ENCODE data around the gene SVOP. TPM values are rescaled to one million over a fixed set of nuclear protein-coding genes. Genes with fewer than 3 reads are reported as not detected.
"Not testable (repeated sequence)": the region's sequence is repeated elsewhere in the genome, so short reads cannot be mapped to it uniquely, and the experiment has no call there.

The SVOP gene
- total RNA-seq, 1 experiment from 2014 or later, result not detected

GRCh38 chr12:109052097-109052413 is 31.2 kb upstream of the SVOP start:
- H3K27me3 ChIP-seq (replicated peaks), result no peaks in the 10 kb centered on the region
- H3K4me1 ChIP-seq (replicated peaks), result peaks cover 13% of the 10 kb centered on the region
- 0 out of 2 replicates have a peak overlapping the region, but pooled peaks have one; percentile 36 for H3K27ac ChIP-seq
- peaks cover 4% of the 10 kb centered on the region; the same call in 1 of the 2 replicates for H3K36me3 ChIP-seq
- DNase-seq (ENCODE audit: low read depth in 1 of 2, low spot score in 2 of 2), result no peak
- no peaks in the 10 kb centered on the region for H3K9me3 ChIP-seq (replicated peaks)
- H3K4me3 ChIP-seq, result peak overlapping the region; percentile 86

DNA sequence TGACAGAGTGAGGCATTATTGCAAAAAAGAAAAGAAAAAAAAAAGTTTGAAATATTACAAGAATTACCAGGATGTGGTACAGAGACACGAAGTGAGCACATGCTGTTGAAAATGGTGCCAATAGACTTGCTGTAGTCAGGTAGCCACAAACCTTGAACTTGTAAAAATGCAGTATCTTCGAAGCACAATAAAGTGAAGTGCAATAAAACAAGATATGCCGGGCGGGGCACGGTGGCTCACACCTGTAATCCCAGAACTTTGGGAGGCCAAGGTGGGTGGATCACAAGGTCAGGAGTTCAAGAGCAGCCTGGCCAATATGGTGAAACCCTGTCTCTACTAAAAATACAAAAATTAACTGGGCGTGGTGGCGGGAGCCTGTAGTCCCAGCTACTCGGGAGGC is 28.9 kb upstream of the SVOP start:
- not testable (repeated sequence) for H3K36me3 ChIP-seq; DNase-seq (ENCODE audit: low read depth in 1 of 2, low spot score in 2 of 2); H3K27me3 ChIP-seq (replicated peaks); H3K9me3 ChIP-seq (replicated peaks); H3K4me3 ChIP-seq; H3K27ac ChIP-seq
- H3K4me1 ChIP-seq (replicated peaks), result peaks cover 13% of the 10 kb centered on the region

DNA sequence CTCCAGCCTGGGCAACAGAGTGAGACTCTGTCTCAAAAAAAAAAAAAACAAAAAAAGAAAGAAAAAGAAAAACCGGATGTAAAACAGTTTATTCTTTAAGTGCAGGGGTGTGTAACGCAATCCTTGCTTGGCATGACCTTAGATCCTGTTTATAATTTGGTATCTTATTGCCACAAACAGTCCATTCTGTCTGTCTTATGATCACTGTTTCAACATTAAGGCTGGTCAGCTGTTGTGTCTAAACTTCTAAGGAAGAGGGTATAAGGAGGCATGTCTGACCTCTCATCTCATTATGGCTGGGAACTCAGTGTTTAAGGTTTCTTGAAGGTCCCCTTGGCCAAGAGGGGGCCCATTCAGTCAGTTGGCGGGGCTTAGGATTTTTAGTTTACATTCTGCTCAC is 27.8 kb upstream of the SVOP start:
- not testable (repeated sequence) for H3K9me3 ChIP-seq (replicated peaks); H3K4me3 ChIP-seq; H3K27ac ChIP-seq; H3K36me3 ChIP-seq; H3K27me3 ChIP-seq (replicated peaks); H3K4me1 ChIP-seq (replicated peaks); DNase-seq (ENCODE audit: low read depth in 1 of 2, low spot score in 2 of 2)

DNA sequence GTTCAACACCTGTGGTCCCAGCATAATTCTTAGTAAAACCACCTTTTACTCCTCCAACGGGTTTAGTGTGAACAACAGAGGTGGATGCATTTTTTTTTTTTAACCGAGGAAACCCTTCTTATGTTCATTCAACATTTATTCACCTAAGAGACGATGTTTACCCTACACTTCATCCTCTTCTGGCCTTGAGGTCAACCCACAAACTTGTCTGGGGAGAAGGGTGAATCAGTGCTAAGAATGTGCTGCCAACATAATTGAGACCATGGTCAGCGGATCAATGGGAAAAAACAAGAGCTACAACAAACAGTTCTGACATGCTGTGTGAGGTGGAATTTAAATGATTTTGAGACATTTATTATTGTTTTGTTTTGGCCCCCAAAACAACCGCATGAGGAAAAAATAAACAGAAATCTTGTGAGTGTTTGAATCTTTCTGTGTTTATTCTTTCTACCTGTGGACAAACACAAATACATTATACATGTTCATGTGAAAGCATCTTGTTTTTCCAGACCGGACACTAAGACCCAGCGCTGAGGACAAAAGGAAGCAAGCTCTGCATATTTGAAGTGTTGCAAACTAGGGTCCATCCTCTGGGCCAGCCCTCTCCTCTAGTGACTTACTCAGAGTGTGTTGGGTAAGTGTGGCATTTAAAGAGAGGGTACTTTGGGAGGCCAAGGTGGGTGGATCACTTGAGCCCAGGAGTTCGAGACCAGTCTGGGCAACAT is 26.4 kb upstream of the SVOP start:
- no peaks in the 10 kb centered on the region for H3K36me3 ChIP-seq
- H3K27me3 ChIP-seq (replicated peaks), result peaks cover 5% of the 10 kb centered on the region; the same call in 1 of the 2 replicates
- no peaks in the 10 kb centered on the region for H3K9me3 ChIP-seq (replicated peaks)
- H3K4me1 ChIP-seq (replicated peaks), result peaks cover 3% of the 10 kb centered on the region; the same call in 1 of the 2 replicates
- no peak for DNase-seq (ENCODE audit: low read depth in 1 of 2, low spot score in 2 of 2)
- H3K4me3 ChIP-seq, result no peak overlapping the region
- H3K27ac ChIP-seq, result no peak overlapping the region

DNA sequence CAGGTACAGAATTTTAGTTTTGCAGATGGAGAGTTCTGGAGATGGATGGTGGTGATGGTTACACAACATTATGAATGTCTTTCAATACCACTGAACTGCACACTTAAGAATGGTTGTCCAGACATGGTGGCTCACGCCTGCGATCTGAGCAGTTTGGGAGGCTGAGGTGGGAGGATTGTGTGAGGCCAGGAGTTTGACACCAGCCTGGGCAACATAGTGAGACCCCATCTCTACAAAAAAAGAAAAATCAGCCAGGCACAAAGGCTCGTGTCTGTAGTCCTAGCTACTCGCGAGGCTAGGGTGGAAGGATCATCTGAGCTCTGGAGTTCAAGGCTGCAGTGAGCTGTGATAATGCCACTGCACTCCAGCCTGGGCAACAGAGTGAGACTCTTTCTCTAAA is 23.4 kb upstream of the SVOP start:
- H3K4me3 ChIP-seq, result no peak overlapping the region
- H3K27me3 ChIP-seq (replicated peaks), result peaks cover 5% of the 10 kb centered on the region; the same call in 1 of the 2 replicates
- H3K36me3 ChIP-seq, result no peaks in the 10 kb centered on the region
- DNase-seq (ENCODE audit: low read depth in 1 of 2, low spot score in 2 of 2), result no peak
- no peaks in the 10 kb centered on the region for H3K9me3 ChIP-seq (replicated peaks)
- no peaks in the 10 kb centered on the region for H3K4me1 ChIP-seq (replicated peaks)
- H3K27ac ChIP-seq, result no peak overlapping the region

- H3K4me1 ChIP-seq (replicated peaks), result no peaks in the 10 kb centered on the region
Measured at GRCh38 chr12:109036975-109037374, 16.1 kb upstream of the SVOP start.

GRCh38 chr12:109033239-109034196 is 12.7 kb upstream of the SVOP start:
- no peak for DNase-seq (ENCODE audit: low read depth in 1 of 2, low spot score in 2 of 2)
- Histone ChIP-seq H3K4me1 (replicated peaks) (peaks cover under 1% of the 10 kb centered on the region; the same call in 1 of the 2 replicates), H3K27ac (no peak overlapping the region), H3K4me3 (no peak overlapping the region), H3K36me3 (no peaks in the 10 kb centered on the region), H3K9me3 (replicated peaks) (no peaks in the 10 kb centered on the region), H3K27me3 (replicated peaks) (no peaks in the 10 kb centered on the region; the same call in 1 of the 2 replicates)

More at GRCh38 chr12:109036975-109037374, 16.1 kb upstream of the SVOP start:
- Histone ChIP-seq H3K27ac (no peak overlapping the region), H3K4me3 (no peak overlapping the region), H3K36me3 (no peaks in the 10 kb centered on the region), H3K9me3 (replicated peaks) (no peaks in the 10 kb centered on the region), H3K27me3 (replicated peaks) (no peaks in the 10 kb centered on the region; the same call in 1 of the 2 replicates)
- DNase-seq (ENCODE audit: low read depth in 1 of 2, low spot score in 2 of 2), result no peak

DNA sequence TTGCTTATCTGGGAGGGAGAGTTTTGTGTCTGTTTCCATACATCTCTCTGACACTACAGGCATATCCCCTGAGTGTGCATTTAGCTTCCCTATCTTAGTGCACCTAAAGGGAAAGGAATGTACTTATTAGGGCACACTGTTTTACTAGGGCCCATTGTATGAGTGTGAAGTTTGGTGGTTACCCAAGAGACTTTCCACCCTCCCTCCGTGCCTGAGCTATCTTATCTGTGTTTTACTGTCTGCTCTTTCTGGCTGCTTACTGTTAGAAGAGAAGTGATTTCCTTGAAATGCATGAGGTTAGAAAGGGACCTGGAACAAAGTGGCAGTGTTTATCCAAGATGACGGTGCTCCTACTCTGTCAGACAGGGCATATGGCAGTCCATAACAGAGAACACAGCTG is 8.5 kb upstream of the SVOP start:
- Histone ChIP-seq H3K4me1 (replicated peaks) (peaks cover 4% of the 10 kb centered on the region; the same call in 1 of the 2 replicates), H3K9me3 (replicated peaks) (no peaks in the 10 kb centered on the region), H3K27me3 (replicated peaks) (no peaks in the 10 kb centered on the region; the same call in 1 of the 2 replicates), H3K4me3 (no peak overlapping the region), H3K27ac (no peak overlapping the region), H3K36me3 (no peaks in the 10 kb centered on the region)
- DNase-seq (ENCODE audit: low read depth in 1 of 2, low spot score in 2 of 2), result no peak

GRCh38 chr12:109028624-109029023 is 7.8 kb upstream of the SVOP start:
- not testable (repeated sequence) for DNase-seq (ENCODE audit: low read depth in 1 of 2, low spot score in 2 of 2); H3K9me3 ChIP-seq (replicated peaks)

GRCh38 chr12:109027767-109028166 is 6.9 kb upstream of the SVOP start:
- Histone ChIP-seq H3K27me3 (replicated peaks) (no peaks in the 10 kb centered on the region), H3K9me3 (replicated peaks) (no peaks in the 10 kb centered on the region), H3K4me1 (replicated peaks) (peaks cover 4% of the 10 kb centered on the region; the same call in 1 of the 2 replicates), H3K4me3 (no peak overlapping the region), H3K36me3 (no peaks in the 10 kb centered on the region), H3K27ac (no peak overlapping the region)
- peak in 1 of 2 experiments; percentile 19 for DNase-seq (ENCODE audit: low read depth in 1 of 2, low spot score in 2 of 2)

More at GRCh38 chr12:109028624-109029023, 7.8 kb upstream of the SVOP start:
- not testable (repeated sequence) for H3K27ac ChIP-seq; H3K4me3 ChIP-seq; H3K4me1 ChIP-seq (replicated peaks); H3K36me3 ChIP-seq; H3K27me3 ChIP-seq (replicated peaks)

GRCh38 chr12:109020146-109020795 is 597 bp downstream of the SVOP start:
- Histone ChIP-seq H3K36me3 (no peaks in the 10 kb centered on the region), H3K4me3 (no peak overlapping the region), H3K4me1 (replicated peaks) (no peaks in the 10 kb centered on the region), H3K9me3 (replicated peaks) (no peaks in the 10 kb centered on the region), H3K27me3 (replicated peaks) (peaks cover 2% of the 10 kb centered on the region), H3K27ac (no peak overlapping the region)
- DNase-seq (ENCODE audit: low read depth in 1 of 2, low spot score in 2 of 2), result no peak

DNA sequence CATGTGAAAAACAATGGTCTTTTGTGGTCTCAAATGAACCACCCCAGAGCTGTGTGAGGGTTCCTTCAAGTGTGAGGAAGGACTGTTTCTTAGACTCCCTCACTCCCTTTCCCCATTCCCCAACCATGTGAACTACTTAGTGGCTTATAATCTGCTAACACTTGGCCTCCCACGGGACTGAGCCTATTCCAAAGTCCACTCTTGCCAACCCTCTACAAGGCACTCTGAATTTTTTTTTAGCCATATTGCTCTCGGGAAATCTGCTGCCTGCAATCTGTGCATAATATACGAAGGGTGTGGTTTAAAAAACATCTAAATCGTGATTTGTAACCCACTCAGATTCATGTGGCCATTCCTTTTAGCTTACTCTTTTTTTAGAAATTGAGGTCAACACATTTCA is 2.6 kb downstream of the SVOP start:
- Histone ChIP-seq H3K4me3 (no peak overlapping the region), H3K9me3 (replicated peaks) (no peaks in the 10 kb centered on the region), H3K36me3 (no peaks in the 10 kb centered on the region), H3K27me3 (replicated peaks) (peaks cover 11% of the 10 kb centered on the region), H3K27ac (no peak overlapping the region), H3K4me1 (replicated peaks) (no peaks in the 10 kb centered on the region)
- no peak for DNase-seq (ENCODE audit: low read depth in 1 of 2, low spot score in 2 of 2)

- no peaks in the 10 kb centered on the region for H3K4me1 ChIP-seq (replicated peaks)
- no peak overlapping the region for H3K27ac ChIP-seq
- no peaks in the 10 kb centered on the region for H3K36me3 ChIP-seq
- H3K9me3 ChIP-seq (replicated peaks), result no peaks in the 10 kb centered on the region
- no peak for DNase-seq (ENCODE audit: low read depth in 1 of 2, low spot score in 2 of 2)
- no peak overlapping the region for H3K4me3 ChIP-seq
- H3K27me3 ChIP-seq (replicated peaks), result peaks cover 15% of the 10 kb centered on the region
Measured at GRCh38 chr12:109016978-109017377, 3.9 kb downstream of the SVOP start.
